ENCODE data around the gene ZNF529.

DNA sequence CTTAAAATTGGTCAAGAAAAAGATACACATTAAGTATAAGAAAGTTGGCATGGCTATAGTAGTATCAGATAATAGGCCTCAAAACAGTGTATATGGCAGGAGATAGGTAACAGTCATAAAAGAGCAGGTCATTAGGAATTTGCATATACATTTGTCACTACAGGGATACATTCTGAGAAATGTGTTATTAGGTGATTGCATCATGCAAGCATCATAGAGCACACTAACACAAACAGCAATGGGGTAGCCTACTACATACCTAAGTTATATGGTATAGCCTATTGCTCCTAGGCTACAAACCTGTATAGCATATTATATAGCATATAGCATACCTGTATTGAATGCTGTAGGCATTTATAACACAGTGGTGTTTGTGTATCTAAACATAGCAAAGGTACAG is 6.2 kb upstream of the ZNF529 start:
- TF ChIP-seq, protein P1, sequence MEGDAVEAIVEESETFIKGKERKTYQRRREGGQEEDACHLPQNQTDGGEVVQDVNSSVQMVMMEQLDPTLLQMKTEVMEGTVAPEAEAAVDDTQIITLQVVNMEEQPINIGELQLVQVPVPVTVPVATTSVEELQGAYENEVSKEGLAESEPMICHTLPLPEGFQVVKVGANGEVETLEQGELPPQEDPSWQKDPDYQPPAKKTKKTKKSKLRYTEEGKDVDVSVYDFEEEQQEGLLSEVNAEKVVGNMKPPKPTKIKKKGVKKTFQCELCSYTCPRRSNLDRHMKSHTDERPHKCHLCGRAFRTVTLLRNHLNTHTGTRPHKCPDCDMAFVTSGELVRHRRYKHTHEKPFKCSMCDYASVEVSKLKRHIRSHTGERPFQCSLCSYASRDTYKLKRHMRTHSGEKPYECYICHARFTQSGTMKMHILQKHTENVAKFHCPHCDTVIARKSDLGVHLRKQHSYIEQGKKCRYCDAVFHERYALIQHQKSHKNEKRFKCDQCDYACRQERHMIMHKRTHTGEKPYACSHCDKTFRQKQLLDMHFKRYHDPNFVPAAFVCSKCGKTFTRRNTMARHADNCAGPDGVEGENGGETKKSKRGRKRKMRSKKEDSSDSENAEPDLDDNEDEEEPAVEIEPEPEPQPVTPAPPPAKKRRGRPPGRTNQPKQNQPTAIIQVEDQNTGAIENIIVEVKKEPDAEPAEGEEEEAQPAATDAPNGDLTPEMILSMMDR (IDR thresholded peaks at IDR 0.05) = no peak
- TF ChIP-seq POLR2A (IDR thresholded peaks at IDR 0.05) = no peak
